Measurements from ENCODE around the gene SMR3B. TPM values are rescaled to one million over a fixed set of nuclear protein-coding genes. Genes with fewer than 3 reads are reported as not detected.

The SMR3B gene
- total and polyA plus RNA-seq, 4 donors: not detected

- Histone ChIP-seq H3K9ac (ENCODE audit: insufficient read depth in 1 of 2, low read length in 2 of 2) (no peak overlapping the region), H3K36me3 (ENCODE audit: control insufficient read depth in 4 of 4, insufficient read depth in 4 of 4, low read length in 4 of 4) (no peaks in the 10 kb centered on the region), H3K27me3 (ENCODE audit: control insufficient read depth in 3 of 3, insufficient read depth in 3 of 3, low read length in 2 of 3) (no peaks in the 10 kb centered on the region), H3K9me3 (ENCODE audit: control insufficient read depth in 4 of 4, insufficient read depth in 3 of 4, low read length in 3 of 4) (no peaks in the 10 kb centered on the region), H3K27ac (ENCODE audit: low read depth in 1 of 2, low read length in 1 of 2) (no peak overlapping the region), H3K4me3 (no peak overlapping the region), H3K4me1 (ENCODE audit: control insufficient read depth in 5 of 5, insufficient read depth in 5 of 5, low read length in 5 of 5) (peaks cover 0 to 4% (median 0%) of the 10 kb centered on the region in 5 donors)
- WGBS, 2 donors: 66 to 82% methylated on average over 1 of the region's 1 CpG
- ATAC-seq (ENCODE audit: insufficient read depth, low FRiP score): no peak
- no peak for DNase-seq
- TF ChIP-seq CTCF (IDR thresholded peaks at IDR 0.05; ENCODE audit: control extremely low read depth, extremely low read depth): no peak
Measured at GRCh38 chr4:70337886-70338420, 45.0 kb upstream of the SMR3B start.

- Histone ChIP-seq H3K27me3 (ENCODE audit: control insufficient read depth in 3 of 3, insufficient read depth in 3 of 3, low read length in 2 of 3) (no peaks in the 10 kb centered on the region), H3K36me3 (ENCODE audit: control insufficient read depth in 4 of 4, insufficient read depth in 4 of 4, low read length in 4 of 4) (no peaks in the 10 kb centered on the region), H3K9me3 (ENCODE audit: control insufficient read depth in 4 of 4, insufficient read depth in 3 of 4, low read length in 3 of 4) (no peaks in the 10 kb centered on the region), H3K27ac (ENCODE audit: low read depth in 1 of 2, low read length in 1 of 2) (no peak overlapping the region), H3K4me3 (no peak overlapping the region), H3K9ac (ENCODE audit: insufficient read depth in 1 of 2, low read length in 2 of 2) (no peak overlapping the region), H3K4me1 (ENCODE audit: control insufficient read depth in 5 of 5, insufficient read depth in 5 of 5, low read length in 5 of 5) (no peaks in the 10 kb centered on the region)
- WGBS, 2 donors: 52 to 61% methylated on average over 1 of the region's 1 CpG
- no peak for DNase-seq
- TF ChIP-seq CTCF (IDR thresholded peaks at IDR 0.05; ENCODE audit: control extremely low read depth, extremely low read depth): no peak
- ATAC-seq (ENCODE audit: insufficient read depth, low FRiP score): no peak
Measured at GRCh38 chr4:70356185-70356584, 26.7 kb upstream of the SMR3B start.

GRCh38 chr4:70359115-70359661, 23.7 kb upstream of the SMR3B start:
- no peak for TF ChIP-seq CTCF (IDR thresholded peaks at IDR 0.05; ENCODE audit: control extremely low read depth, extremely low read depth)
- 53 to 55% methylated on average over 3 of the region's 3 CpGs for WGBS, 2 donors
- DNase-seq: peak in 2 of 3 donors; percentile 11 to 16
- H3K9me3 ChIP-seq (ENCODE audit: control insufficient read depth in 4 of 4, insufficient read depth in 3 of 4, low read length in 3 of 4): no peaks in the 10 kb centered on the region
- no peak overlapping the region for H3K9ac ChIP-seq (ENCODE audit: insufficient read depth in 1 of 2, low read length in 2 of 2)
- H3K4me3 ChIP-seq: no peak overlapping the region
- no peak for ATAC-seq (ENCODE audit: insufficient read depth, low FRiP score)
- H3K4me1 ChIP-seq (ENCODE audit: control insufficient read depth in 5 of 5, insufficient read depth in 5 of 5, low read length in 5 of 5): no peaks in the 10 kb centered on the region
- no peaks in the 10 kb centered on the region for H3K36me3 ChIP-seq (ENCODE audit: control insufficient read depth in 4 of 4, insufficient read depth in 4 of 4, low read length in 4 of 4)
- H3K27me3 ChIP-seq (ENCODE audit: control insufficient read depth in 3 of 3, insufficient read depth in 3 of 3, low read length in 2 of 3): no peaks in the 10 kb centered on the region
- H3K27ac ChIP-seq (ENCODE audit: low read depth in 1 of 2, low read length in 1 of 2): no peak overlapping the region

GRCh38 chr4:70360460-70360859, 22.5 kb upstream of the SMR3B start, which contains the start of gene SMR3A:
Gene SMR3A, plus strand, starts transcription at chr4:70360760. Its CDS starts 1,356 bp downstream, at chr4:70362116.
- DNase-seq (no peak), ATAC-seq (ENCODE audit: insufficient read depth, low FRiP score) (no peak)
- Histone ChIP-seq H3K36me3 (ENCODE audit: control insufficient read depth in 4 of 4, insufficient read depth in 4 of 4, low read length in 4 of 4) (no peaks in the 10 kb centered on the region), H3K27ac (ENCODE audit: low read depth in 1 of 2, low read length in 1 of 2) (no peak within 1 kb of the TSS), H3K9ac (ENCODE audit: insufficient read depth in 1 of 2, low read length in 2 of 2) (no peak within 1 kb of the TSS), H3K4me3 (no peak within 1 kb of the TSS), H3K27me3 (ENCODE audit: control insufficient read depth in 3 of 3, insufficient read depth in 3 of 3, low read length in 2 of 3) (no peaks in the 10 kb centered on the region), H3K9me3 (ENCODE audit: control insufficient read depth in 4 of 4, insufficient read depth in 3 of 4, low read length in 3 of 4) (no peaks in the 10 kb centered on the region), H3K4me1 (ENCODE audit: control insufficient read depth in 5 of 5, insufficient read depth in 5 of 5, low read length in 5 of 5) (no peaks in the 10 kb centered on the region)
- TF ChIP-seq CTCF (IDR thresholded peaks at IDR 0.05; ENCODE audit: control extremely low read depth, extremely low read depth): no peak
- WGBS, 2 donors: 70 to 73% methylated on average over 3 of the region's 3 CpGs
